Body of pancreas (tissue), 4 donors: ENCODE data around the gene FAM209A. TPM values are rescaled to one million over a fixed set of nuclear protein-coding genes. Genes with fewer than 3 reads are reported as not detected.

Experiments
- ATAC-seq: fragments of 150-250 bp; one replicate; pipeline ENCODE4 v1.9.1; 2016
- DNase-seq, 4 donors: peaks; one replicate each; pipeline ENCODE4 v3.0.0-alpha.2; 2019
- H3K27ac ChIP-seq, 4 donors: fragments of 200-600 bp; sonication (generic); 1 replicate in 3 of 4; 2 replicates in 1 of 4; pipeline versions ENCODE4 v1.5.1 to v1.6.1; 2016 to 2019; ENCODE audit warnings: mild to moderate bottlenecking in 1 of 4, mixed read lengths in 1 of 4, moderate library complexity in 1 of 4
- H3K27me3 ChIP-seq, 2 donors: fragments of 200-600 bp; sonication (generic); one replicate each; pipeline ENCODE4 v1.6.0; 2016; ENCODE audit warnings: mild to moderate bottlenecking in 1 of 2
- H3K36me3 ChIP-seq, 2 donors: fragments of 200-600 bp; sonication (generic); replicated peaks in 1 of 2; 2 replicates each; pipeline ENCODE4 v1.5.1; 2016; ENCODE audit warnings: low read depth in 2 of 2; ENCODE audit not compliant: insufficient read depth in 1 of 2
- H3K4me1 ChIP-seq: fragments of 200-600 bp; sonication (generic); one replicate; pipeline ENCODE4 v1.6.0; 2016
- H3K4me3 ChIP-seq, 2 donors: fragments of 200-600 bp; sonication (generic); 1 replicate in 1 of 2; 2 replicates in 1 of 2; pipeline ENCODE4 v1.5.1; 2016 to 2019
- H3K9me3 ChIP-seq, 3 donors: fragments of 200-600 bp; sonication (generic); 1 replicate in 2 of 3; 2 replicates in 1 of 3; pipeline ENCODE4 v1.5.1; 2016
- POLR2A ChIP-seq, 3 donors: fragments of 450-650 bp; IDR thresholded peaks; one replicate each; pipeline ENCODE4 v1.6.1; 2016; ENCODE audit warnings: antibody characterized with exemption in 3 of 3, mild to moderate bottlenecking in 2 of 3
- WGBS, 2 donors: methylation state at CpG; one replicate each; pipeline ENCODE4 v1.1.5; 2017; 5-methylcytosine and 5-hydroxymethylcytosine counted together
- intact Hi-C: fragments of 100-400 bp; cut with DNase I; formaldehyde crosslinking; loops from one replicate; pipeline ENCODE4 v1.15.1; 2023
- total RNA-seq, 2 donors: library from RNA; depleted of rRNA; stranded (reverse); fragments of >200 nt; gene quantifications; one replicate each; pipeline ENCODE4 v1.1.0, GENCODE V29; 2016
- TF ChIP-seq, protein P1 (sequence below), 7 experiments: fragments of 450-650 bp in 4 of 7; fragments of 200-600 bp in 3 of 7; sonication (generic) in 3 of 7; IDR thresholded peaks; one replicate each; pipeline ENCODE4 v1.5.1; 2016 to 2019; ENCODE audit warnings: antibody characterized with exemption in 7 of 7

Gene FAM209A
- total RNA-seq, 2 donors from 2014 or later: not detected

DNA sequence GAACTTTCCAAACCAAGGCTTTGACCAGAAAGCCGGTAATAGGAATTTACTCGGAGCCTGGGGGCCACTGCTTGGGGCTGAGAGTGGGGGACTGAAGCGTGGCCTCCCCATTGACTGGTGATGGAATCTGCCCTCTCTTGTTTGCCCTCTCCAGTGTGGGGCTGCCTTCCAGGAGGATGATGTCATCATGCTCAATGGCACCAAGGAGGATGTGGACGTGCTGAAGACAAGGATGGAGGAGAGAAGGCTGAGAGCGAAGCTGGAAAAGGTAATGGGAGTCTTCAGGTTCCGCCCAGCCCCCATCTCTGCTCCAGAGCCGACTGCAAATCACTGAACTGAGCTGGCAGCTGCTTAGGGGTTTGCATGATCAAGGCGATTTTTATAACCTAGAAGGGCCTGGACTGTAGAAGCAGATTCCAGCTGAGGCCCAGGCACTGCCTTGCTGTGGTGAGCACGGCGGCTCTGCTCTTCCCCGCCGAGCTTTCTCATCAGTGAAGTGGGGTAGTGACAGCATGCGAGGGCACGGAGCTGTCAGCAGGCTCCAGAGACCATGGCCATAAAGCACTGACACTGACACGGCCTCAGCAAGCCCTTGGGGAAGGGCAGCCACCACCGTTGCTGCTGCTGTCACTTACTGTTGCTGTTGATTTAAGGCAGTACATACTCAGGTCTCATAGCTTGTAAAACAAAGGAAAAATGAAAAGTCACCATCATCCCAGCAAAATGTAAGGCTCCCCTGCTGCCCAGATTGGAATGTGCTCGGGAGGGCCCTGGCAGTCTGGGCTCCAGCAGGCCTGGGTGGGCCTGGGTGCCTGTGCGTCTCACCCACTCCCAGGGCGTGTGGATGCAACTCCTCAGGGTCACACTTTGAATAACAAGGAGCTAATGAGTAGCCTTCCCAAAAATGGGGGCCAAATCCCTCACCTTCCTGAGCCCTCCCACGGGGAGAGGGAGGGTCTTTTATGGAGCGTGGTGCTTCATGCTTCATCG, 11.1 kb upstream of the FAM209A start:
- DNase-seq (no peak), ATAC-seq (no peak)
- H3K9me3 ChIP-seq: no peaks in the 10 kb centered on the region
- 91 to 94% methylated on average over 10 to 22 of the region's 22 CpGs for WGBS, 2 donors
- H3K4me1 ChIP-seq: no peaks in the 10 kb centered on the region
- no peak overlapping the region for H3K4me3 ChIP-seq
- no peaks in the 10 kb centered on the region for H3K27me3 ChIP-seq
- H3K27ac ChIP-seq: no peak overlapping the region
- H3K36me3 ChIP-seq: peaks cover 11 to 13% of the 10 kb centered on the region in 2 donors
- TF ChIP-seq, protein P1, sequence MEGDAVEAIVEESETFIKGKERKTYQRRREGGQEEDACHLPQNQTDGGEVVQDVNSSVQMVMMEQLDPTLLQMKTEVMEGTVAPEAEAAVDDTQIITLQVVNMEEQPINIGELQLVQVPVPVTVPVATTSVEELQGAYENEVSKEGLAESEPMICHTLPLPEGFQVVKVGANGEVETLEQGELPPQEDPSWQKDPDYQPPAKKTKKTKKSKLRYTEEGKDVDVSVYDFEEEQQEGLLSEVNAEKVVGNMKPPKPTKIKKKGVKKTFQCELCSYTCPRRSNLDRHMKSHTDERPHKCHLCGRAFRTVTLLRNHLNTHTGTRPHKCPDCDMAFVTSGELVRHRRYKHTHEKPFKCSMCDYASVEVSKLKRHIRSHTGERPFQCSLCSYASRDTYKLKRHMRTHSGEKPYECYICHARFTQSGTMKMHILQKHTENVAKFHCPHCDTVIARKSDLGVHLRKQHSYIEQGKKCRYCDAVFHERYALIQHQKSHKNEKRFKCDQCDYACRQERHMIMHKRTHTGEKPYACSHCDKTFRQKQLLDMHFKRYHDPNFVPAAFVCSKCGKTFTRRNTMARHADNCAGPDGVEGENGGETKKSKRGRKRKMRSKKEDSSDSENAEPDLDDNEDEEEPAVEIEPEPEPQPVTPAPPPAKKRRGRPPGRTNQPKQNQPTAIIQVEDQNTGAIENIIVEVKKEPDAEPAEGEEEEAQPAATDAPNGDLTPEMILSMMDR (IDR thresholded peaks at IDR 0.05): no peak
- no peak for TF ChIP-seq POLR2A (IDR thresholded peaks at IDR 0.05)
- intact Hi-C loops: no loop called here

GRCh38 chr20:56516631-56517030, 7.9 kb upstream of the FAM209A start:
- peaks cover 21% of the 10 kb centered on the region in 2 donors for H3K36me3 ChIP-seq
- WGBS, 2 donors: 88 to 98% methylated on average over 5 of the region's 5 CpGs
- no peak overlapping the region for H3K27ac ChIP-seq

GRCh38 chr20:56517211-56517610, 7.3 kb upstream of the FAM209A start:
- Histone ChIP-seq H3K27me3 (no peaks in the 10 kb centered on the region), H3K4me3 (no peak overlapping the region), H3K4me1 (no peaks in the 10 kb centered on the region), H3K9me3 (peaks cover 0 to 24% (median 0%) of the 10 kb centered on the region in 3 donors), H3K36me3 (peaks cover 21% of the 10 kb centered on the region in 2 donors), H3K27ac (no peak overlapping the region)
- intact Hi-C loops: no loop called here
- no peak for DNase-seq
- ATAC-seq: no peak
- TF ChIP-seq, protein P1 (IDR thresholded peaks at IDR 0.05): no peak
- no peak for TF ChIP-seq POLR2A (IDR thresholded peaks at IDR 0.05)
- 100% methylated on average over 7 of the region's 7 CpGs for WGBS, 2 donors

More at GRCh38 chr20:56516631-56517030, 7.9 kb upstream of the FAM209A start:
- no peaks in the 10 kb centered on the region for H3K27me3 ChIP-seq
- H3K4me3 ChIP-seq: no peak overlapping the region
- DNase-seq (no peak), ATAC-seq (no peak)
- no peak for TF ChIP-seq POLR2A (IDR thresholded peaks at IDR 0.05)
- TF ChIP-seq, protein P1 (IDR thresholded peaks at IDR 0.05): no peak
- intact Hi-C loops: no loop called here
- no peaks in the 10 kb centered on the region for H3K4me1 ChIP-seq
- H3K9me3 ChIP-seq: peaks cover 0 to 24% (median 0%) of the 10 kb centered on the region in 3 donors

- Histone ChIP-seq H3K36me3 (peaks cover 21% of the 10 kb centered on the region in 2 donors), H3K4me1 (no peaks in the 10 kb centered on the region), H3K9me3 (peaks cover 0 to 24% (median 0%) of the 10 kb centered on the region in 3 donors), H3K27ac (no peak overlapping the region), H3K27me3 (no peaks in the 10 kb centered on the region), H3K4me3 (no peak overlapping the region)
- WGBS, 2 donors: 91 to 100% methylated on average over 8 of the region's 8 CpGs
- ATAC-seq (no peak), DNase-seq (no peak)
- intact Hi-C loops: no loop called here
- no peak for TF ChIP-seq POLR2A (IDR thresholded peaks at IDR 0.05)
- TF ChIP-seq, protein P1 (IDR thresholded peaks at IDR 0.05): no peak
These were observed 6.9 kb upstream of the FAM209A start for GRCh38 chr20:56517641-56518040.
